ENCODE measurements around the gene ARVCF.

DNA sequence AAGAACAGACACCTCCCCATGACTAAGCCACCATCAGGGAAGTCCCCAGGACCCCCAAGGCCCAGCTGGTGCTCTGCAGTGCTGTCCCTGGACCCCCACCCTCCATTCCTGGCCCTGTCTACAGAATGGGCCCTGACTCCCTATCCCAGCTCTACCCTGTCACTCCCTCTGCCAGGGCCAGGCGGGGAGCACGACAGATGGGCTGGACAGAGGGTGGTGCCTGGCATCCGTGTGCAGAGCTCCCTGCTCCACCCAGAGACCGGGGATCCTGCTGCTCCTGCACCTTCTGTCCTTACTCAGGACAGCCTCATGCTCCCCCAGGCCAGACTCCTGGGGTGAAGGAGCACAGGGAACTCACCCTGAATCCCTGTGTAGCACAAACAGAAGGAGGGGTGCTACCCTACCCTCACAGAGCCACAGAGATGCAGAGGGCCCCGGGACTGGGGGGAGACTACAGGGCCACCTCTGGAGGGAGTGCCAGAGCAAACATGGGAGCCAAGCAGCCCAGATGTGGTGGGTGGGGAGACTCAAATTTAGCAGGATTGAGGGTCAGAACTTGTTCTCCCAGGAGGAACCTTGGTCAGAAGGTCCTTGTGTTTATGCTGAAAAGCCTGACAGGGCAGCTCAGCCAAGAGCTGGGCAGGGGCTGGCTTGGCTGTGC, 2.0 kb downstream of the ARVCF start:
- TF ChIP-seq, protein P1, sequence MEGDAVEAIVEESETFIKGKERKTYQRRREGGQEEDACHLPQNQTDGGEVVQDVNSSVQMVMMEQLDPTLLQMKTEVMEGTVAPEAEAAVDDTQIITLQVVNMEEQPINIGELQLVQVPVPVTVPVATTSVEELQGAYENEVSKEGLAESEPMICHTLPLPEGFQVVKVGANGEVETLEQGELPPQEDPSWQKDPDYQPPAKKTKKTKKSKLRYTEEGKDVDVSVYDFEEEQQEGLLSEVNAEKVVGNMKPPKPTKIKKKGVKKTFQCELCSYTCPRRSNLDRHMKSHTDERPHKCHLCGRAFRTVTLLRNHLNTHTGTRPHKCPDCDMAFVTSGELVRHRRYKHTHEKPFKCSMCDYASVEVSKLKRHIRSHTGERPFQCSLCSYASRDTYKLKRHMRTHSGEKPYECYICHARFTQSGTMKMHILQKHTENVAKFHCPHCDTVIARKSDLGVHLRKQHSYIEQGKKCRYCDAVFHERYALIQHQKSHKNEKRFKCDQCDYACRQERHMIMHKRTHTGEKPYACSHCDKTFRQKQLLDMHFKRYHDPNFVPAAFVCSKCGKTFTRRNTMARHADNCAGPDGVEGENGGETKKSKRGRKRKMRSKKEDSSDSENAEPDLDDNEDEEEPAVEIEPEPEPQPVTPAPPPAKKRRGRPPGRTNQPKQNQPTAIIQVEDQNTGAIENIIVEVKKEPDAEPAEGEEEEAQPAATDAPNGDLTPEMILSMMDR (IDR thresholded peaks at IDR 0.05), result no peak
- no peak for TF ChIP-seq EP300 (IDR thresholded peaks at IDR 0.05)

Measured in esophagus muscularis mucosa (tissue), 3 donors.